ENCODE results near the gene GRM2. TPM values are rescaled to one million over a fixed set of nuclear protein-coding genes. Genes with fewer than 3 reads are reported as not detected.
"Not testable (repeated sequence)": the region's sequence is repeated elsewhere in the genome, so short reads cannot be mapped to it uniquely, and the experiment has no call there.

GRM2 gene
- total RNA-seq, 1 donor from 2014 or later = 0.19 TPM

GRCh38 chr3:51735950-51736349 is 29.1 kb downstream of the GRM2 start:
- H3K4me1 Mint-ChIP-seq (ENCODE audit: low read depth) = peaks cover 5% of the 10 kb centered on the region
- H3K4me3 Mint-ChIP-seq (ENCODE audit: low read depth) = no peak overlapping the region
- H3K27me3 Mint-ChIP-seq = peaks cover 6% of the 10 kb centered on the region
- no peak for TF ChIP-seq CTCF (IDR thresholded peaks at IDR 0.05; ENCODE audit: unreplicated experiment)
- no peak for DNase-seq (ENCODE audit: low spot score, unreplicated experiment)
- H3K36me3 Mint-ChIP-seq (ENCODE audit: insufficient read depth) = no peaks in the 10 kb centered on the region
- H3K27ac Mint-ChIP-seq = peak overlapping the region; percentile 38
- no peaks in the 10 kb centered on the region for H3K9me3 Mint-ChIP-seq (ENCODE audit: low read depth)

GRCh38 chr3:51739110-51739509 is 32.2 kb downstream of the GRM2 start:
- no peaks in the 10 kb centered on the region for H3K36me3 Mint-ChIP-seq (ENCODE audit: insufficient read depth)
- H3K4me3 Mint-ChIP-seq (ENCODE audit: low read depth) = no peak overlapping the region
- peaks cover 5% of the 10 kb centered on the region for H3K4me1 Mint-ChIP-seq (ENCODE audit: low read depth)
- H3K9me3 Mint-ChIP-seq (ENCODE audit: low read depth) = no peaks in the 10 kb centered on the region
- H3K27ac Mint-ChIP-seq = no peak overlapping the region
- DNase-seq (ENCODE audit: low spot score, unreplicated experiment) = no peak
- H3K27me3 Mint-ChIP-seq = peaks cover 6% of the 10 kb centered on the region
- no peak for TF ChIP-seq CTCF (IDR thresholded peaks at IDR 0.05; ENCODE audit: unreplicated experiment)

DNA sequence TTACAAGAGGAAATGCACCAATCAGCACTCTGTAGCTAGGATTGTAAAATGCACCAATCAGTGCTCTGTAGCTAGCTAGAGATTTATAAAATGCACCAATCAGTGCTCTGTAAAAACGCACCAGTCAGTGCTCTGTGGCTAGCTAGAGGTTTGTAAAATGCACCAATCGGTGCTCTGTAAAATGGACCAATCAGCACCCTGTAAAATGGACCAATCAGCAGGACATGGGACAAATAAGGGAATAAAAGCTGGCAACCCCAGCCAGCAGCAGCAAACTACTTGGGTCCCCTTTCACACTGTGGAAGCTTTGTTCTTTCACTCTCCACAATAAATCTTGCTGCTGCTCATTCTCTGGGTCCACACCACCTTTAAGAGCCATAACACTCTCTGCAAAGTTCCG is 35.5 kb downstream of the GRM2 start:
- not testable (repeated sequence) for H3K4me1 Mint-ChIP-seq (ENCODE audit: low read depth)

DNA sequence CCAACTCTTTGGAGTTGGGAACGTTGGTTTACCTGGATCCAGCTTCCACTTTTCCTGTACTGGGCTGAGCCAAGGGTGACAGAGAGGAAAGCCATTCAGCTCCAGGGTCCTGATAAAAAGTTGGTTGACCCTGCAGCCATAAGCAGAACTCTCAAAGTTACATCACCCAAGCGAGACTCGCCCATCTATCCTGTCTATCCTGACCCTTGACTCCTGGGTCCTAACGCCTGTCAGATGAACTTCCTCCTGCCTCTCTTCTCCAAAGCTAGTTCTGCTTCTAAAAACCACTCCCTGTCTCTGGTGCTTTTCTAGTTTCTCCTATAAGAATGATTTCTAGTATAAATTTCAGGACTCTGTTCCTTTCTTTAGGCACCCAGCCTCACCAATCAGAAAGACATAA is 36.1 kb downstream of the GRM2 start:
- not testable (repeated sequence) for H3K4me3 Mint-ChIP-seq (ENCODE audit: low read depth); H3K4me1 Mint-ChIP-seq (ENCODE audit: low read depth); H3K36me3 Mint-ChIP-seq (ENCODE audit: insufficient read depth); DNase-seq (ENCODE audit: low spot score, unreplicated experiment); H3K27ac Mint-ChIP-seq; H3K27me3 Mint-ChIP-seq; H3K9me3 Mint-ChIP-seq (ENCODE audit: low read depth)

More for the DNA sequence above, 35.5 kb downstream of the GRM2 start:
- not testable (repeated sequence) for H3K27me3 Mint-ChIP-seq; DNase-seq (ENCODE audit: low spot score, unreplicated experiment); H3K36me3 Mint-ChIP-seq (ENCODE audit: insufficient read depth); H3K27ac Mint-ChIP-seq; H3K4me3 Mint-ChIP-seq (ENCODE audit: low read depth); H3K9me3 Mint-ChIP-seq (ENCODE audit: low read depth)

GRCh38 chr3:51747840-51748239 is 41.0 kb downstream of the GRM2 start:
- Mint-ChIP-seq H3K9me3 (ENCODE audit: low read depth) (peaks cover 6% of the 10 kb centered on the region), H3K27ac (no peak overlapping the region), H3K4me3 (ENCODE audit: low read depth) (no peak overlapping the region), H3K27me3 (no peaks in the 10 kb centered on the region), H3K36me3 (ENCODE audit: insufficient read depth) (no peaks in the 10 kb centered on the region), H3K4me1 (ENCODE audit: low read depth) (peaks cover 2% of the 10 kb centered on the region)
- DNase-seq (ENCODE audit: low spot score, unreplicated experiment) = no peak
- TF ChIP-seq CTCF (IDR thresholded peaks at IDR 0.05; ENCODE audit: unreplicated experiment) = no peak

- Mint-ChIP-seq H3K27me3 (no peaks in the 10 kb centered on the region), H3K36me3 (ENCODE audit: insufficient read depth) (no peaks in the 10 kb centered on the region), H3K4me3 (ENCODE audit: low read depth) (no peak overlapping the region), H3K4me1 (ENCODE audit: low read depth) (peaks cover 6% of the 10 kb centered on the region), H3K9me3 (ENCODE audit: low read depth) (peaks cover 6% of the 10 kb centered on the region), H3K27ac (no peak overlapping the region)
- DNase-seq (ENCODE audit: low spot score, unreplicated experiment) = no peak
- TF ChIP-seq CTCF (IDR thresholded peaks at IDR 0.05; ENCODE audit: unreplicated experiment) = no peak
These were observed 41.5 kb downstream of the GRM2 start for GRCh38 chr3:51748327-51748726.

Data from progenitor cell of endocrine pancreas (in vitro differentiated cells).